PFSK-1 (cell line): ENCODE results near the gene IKBKE.

Experiments
- FOXP2 ChIP-seq: optimal IDR thresholded peaks from 2 replicates; pipeline ENCODE3; 2011; ENCODE audit warnings: borderline replicate concordance, control low read depth, inconsistent platforms; ENCODE audit not compliant: insufficient read depth; ENCODE audit errors: extremely low read length, extremely low read depth
- POLR2AphosphoS5 ChIP-seq: IDR thresholded peaks from 2 replicates; pipeline ENCODE4 v1.6.1; 2012; ENCODE audit warnings: low read depth, mild to moderate bottlenecking, control low read depth, low read length, moderate library complexity
- REST ChIP-seq, 2 experiments: IDR thresholded peaks; 2 replicates each; pipeline versions ENCODE4 v1.6.1 to v1.8.0; 2011 to 2012; ENCODE audit warnings: low read depth in 2 of 2, low read length in 2 of 2, control low read depth in 1 of 2, inconsistent platforms in 1 of 2, mild to moderate bottlenecking in 1 of 2, moderate library complexity in 1 of 2; ENCODE audit not compliant: insufficient read depth in 1 of 2
- SIN3A ChIP-seq: IDR thresholded peaks from 2 replicates; pipeline ENCODE4 v1.6.1; 2012; ENCODE audit warnings: mild to moderate bottlenecking, low read length, moderate library complexity, borderline replicate concordance; ENCODE audit not compliant: insufficient read depth
- TAF1 ChIP-seq: IDR thresholded peaks from 2 replicates; pipeline ENCODE4 v1.6.1; 2012; ENCODE audit warnings: low read length, control low read depth, borderline replicate concordance; ENCODE audit not compliant: insufficient read depth

GRCh38 chr1:206469411-206469932, 804 bp upstream of the IKBKE start:
- no peak for TF ChIP-seq REST (IDR thresholded peaks at IDR 0.05; ENCODE audit: insufficient read depth in 1 of 2, low read depth in 2 of 2, low read length in 2 of 2)
- no peak for TF ChIP-seq POLR2AphosphoS5
- no peak for TF ChIP-seq SIN3A
- TF ChIP-seq TAF1 = no peak
- no peak for TF ChIP-seq FOXP2
